ENCODE data around the gene SPATA6.

Gene SPATA6

GRCh38 chr1:48362901-48363300, 109.1 kb downstream of the SPATA6 start:
- no peaks in the 10 kb centered on the region for H3K36me3 ChIP-seq (ENCODE audit: low read depth)
- no peaks in the 10 kb centered on the region for H3K27me3 ChIP-seq (ENCODE audit: insufficient read depth, poor library complexity, severe bottlenecking)
- H3K27ac ChIP-seq (ENCODE audit: poor library complexity, severe bottlenecking), result no peak overlapping the region
- DNase-seq (ENCODE audit: low spot score) (no peak), ATAC-seq (ENCODE audit: low read depth) (no peak)
- TF ChIP-seq, protein P1, sequence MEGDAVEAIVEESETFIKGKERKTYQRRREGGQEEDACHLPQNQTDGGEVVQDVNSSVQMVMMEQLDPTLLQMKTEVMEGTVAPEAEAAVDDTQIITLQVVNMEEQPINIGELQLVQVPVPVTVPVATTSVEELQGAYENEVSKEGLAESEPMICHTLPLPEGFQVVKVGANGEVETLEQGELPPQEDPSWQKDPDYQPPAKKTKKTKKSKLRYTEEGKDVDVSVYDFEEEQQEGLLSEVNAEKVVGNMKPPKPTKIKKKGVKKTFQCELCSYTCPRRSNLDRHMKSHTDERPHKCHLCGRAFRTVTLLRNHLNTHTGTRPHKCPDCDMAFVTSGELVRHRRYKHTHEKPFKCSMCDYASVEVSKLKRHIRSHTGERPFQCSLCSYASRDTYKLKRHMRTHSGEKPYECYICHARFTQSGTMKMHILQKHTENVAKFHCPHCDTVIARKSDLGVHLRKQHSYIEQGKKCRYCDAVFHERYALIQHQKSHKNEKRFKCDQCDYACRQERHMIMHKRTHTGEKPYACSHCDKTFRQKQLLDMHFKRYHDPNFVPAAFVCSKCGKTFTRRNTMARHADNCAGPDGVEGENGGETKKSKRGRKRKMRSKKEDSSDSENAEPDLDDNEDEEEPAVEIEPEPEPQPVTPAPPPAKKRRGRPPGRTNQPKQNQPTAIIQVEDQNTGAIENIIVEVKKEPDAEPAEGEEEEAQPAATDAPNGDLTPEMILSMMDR (IDR thresholded peaks at IDR 0.05; ENCODE audit: poor library complexity, severe bottlenecking), result no peak
- H3K9me3 ChIP-seq (ENCODE audit: severe bottlenecking), result no peaks in the 10 kb centered on the region
- H3K4me1 ChIP-seq (ENCODE audit: insufficient read depth, poor library complexity, severe bottlenecking), result no peaks in the 10 kb centered on the region
- H3K4me3 ChIP-seq (ENCODE audit: severe bottlenecking), result no peak overlapping the region

- Histone ChIP-seq H3K36me3 (ENCODE audit: low read depth) (no peaks in the 10 kb centered on the region), H3K4me3 (ENCODE audit: severe bottlenecking) (no peak overlapping the region), H3K4me1 (ENCODE audit: insufficient read depth, poor library complexity, severe bottlenecking) (no peaks in the 10 kb centered on the region), H3K9me3 (ENCODE audit: severe bottlenecking) (no peaks in the 10 kb centered on the region), H3K27ac (ENCODE audit: poor library complexity, severe bottlenecking) (no peak overlapping the region), H3K27me3 (ENCODE audit: insufficient read depth, poor library complexity, severe bottlenecking) (no peaks in the 10 kb centered on the region)
- no peak for ATAC-seq (ENCODE audit: low read depth)
- TF ChIP-seq, protein P1 (IDR thresholded peaks at IDR 0.05; ENCODE audit: poor library complexity, severe bottlenecking), result no peak
- no peak for DNase-seq (ENCODE audit: low spot score)
Observed at GRCh38 chr1:48356901-48357300, 115.1 kb downstream of the SPATA6 start.

DNA sequence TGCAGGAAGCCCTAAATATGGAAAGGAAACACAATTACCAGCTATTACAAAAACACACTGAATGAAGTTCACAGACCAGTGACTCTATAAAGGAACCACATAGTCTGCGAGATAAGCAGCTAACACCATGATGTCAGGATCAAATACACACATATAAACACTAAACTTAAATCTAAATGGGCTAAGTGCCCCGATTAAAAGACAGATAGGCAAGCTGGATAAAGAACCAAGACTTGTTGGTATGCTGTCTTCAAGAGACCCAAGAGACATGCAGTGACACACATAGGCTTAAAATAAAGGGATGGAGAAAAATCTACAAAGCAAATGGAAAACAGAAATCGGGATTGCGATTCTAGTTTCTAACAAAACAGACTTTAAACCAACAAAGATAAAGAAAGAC, 127.6 kb downstream of the SPATA6 start:
- Histone ChIP-seq H3K9me3 (ENCODE audit: severe bottlenecking) (peaks cover 2% of the 10 kb centered on the region), H3K27ac (ENCODE audit: poor library complexity, severe bottlenecking) (no peak overlapping the region), H3K36me3 (ENCODE audit: low read depth) (no peaks in the 10 kb centered on the region), H3K4me1 (ENCODE audit: insufficient read depth, poor library complexity, severe bottlenecking) (no peaks in the 10 kb centered on the region), H3K27me3 (ENCODE audit: insufficient read depth, poor library complexity, severe bottlenecking) (no peaks in the 10 kb centered on the region), H3K4me3 (ENCODE audit: severe bottlenecking) (no peak overlapping the region)
- DNase-seq (ENCODE audit: low spot score), result no peak
- TF ChIP-seq, protein P1 (IDR thresholded peaks at IDR 0.05; ENCODE audit: poor library complexity, severe bottlenecking), result no peak
- no peak for ATAC-seq (ENCODE audit: low read depth)

DNA sequence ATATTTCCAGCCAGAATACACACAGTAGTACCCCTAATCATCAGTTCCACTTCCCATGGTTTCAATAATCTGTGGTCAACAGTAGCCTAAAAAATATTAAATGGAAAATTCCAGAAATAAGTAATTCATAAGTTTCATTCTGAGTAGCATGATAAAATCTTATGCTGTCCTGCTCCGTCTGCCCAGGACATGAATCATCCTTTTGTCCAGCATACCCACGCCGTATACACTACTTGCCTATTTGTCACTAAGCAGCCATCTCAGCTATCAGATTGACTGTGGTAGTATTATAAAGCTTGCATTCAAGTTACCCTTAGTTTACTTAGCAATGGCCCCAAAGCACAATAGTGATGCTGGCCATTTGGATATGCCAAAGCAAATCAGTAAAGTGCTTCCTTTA, 130.8 kb downstream of the SPATA6 start:
- peaks cover 2% of the 10 kb centered on the region for H3K9me3 ChIP-seq (ENCODE audit: severe bottlenecking)
- TF ChIP-seq, protein P1 (IDR thresholded peaks at IDR 0.05; ENCODE audit: poor library complexity, severe bottlenecking), result no peak

DNA sequence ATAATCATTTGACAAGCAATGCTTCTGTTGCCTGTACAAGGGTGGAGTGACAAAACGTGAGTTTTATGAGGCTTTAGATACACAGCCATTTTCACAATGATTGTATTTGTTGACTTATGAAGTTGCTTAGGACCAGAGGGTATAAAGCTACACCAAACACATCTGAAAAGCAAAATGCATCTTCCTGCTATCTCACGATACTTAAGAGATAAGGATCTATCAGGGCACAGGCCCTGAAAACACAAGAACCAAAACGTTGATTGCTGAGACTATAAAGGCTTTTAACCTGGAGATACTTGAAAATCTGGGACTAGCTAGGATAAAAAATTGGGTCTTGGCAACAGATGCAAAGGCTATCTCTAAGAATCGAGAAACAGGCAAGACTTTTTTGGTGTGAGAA, 133.7 kb downstream of the SPATA6 start:
- H3K27me3 ChIP-seq (ENCODE audit: insufficient read depth, poor library complexity, severe bottlenecking), result no peaks in the 10 kb centered on the region
- TF ChIP-seq, protein P1 (IDR thresholded peaks at IDR 0.05; ENCODE audit: poor library complexity, severe bottlenecking), result no peak
- H3K9me3 ChIP-seq (ENCODE audit: severe bottlenecking), result peaks cover 5% of the 10 kb centered on the region
- no peak for ATAC-seq (ENCODE audit: low read depth)
- no peaks in the 10 kb centered on the region for H3K36me3 ChIP-seq (ENCODE audit: low read depth)
- no peaks in the 10 kb centered on the region for H3K4me1 ChIP-seq (ENCODE audit: insufficient read depth, poor library complexity, severe bottlenecking)
- H3K27ac ChIP-seq (ENCODE audit: poor library complexity, severe bottlenecking), result no peak overlapping the region
- no peak for DNase-seq (ENCODE audit: low spot score)
- no peak overlapping the region for H3K4me3 ChIP-seq (ENCODE audit: severe bottlenecking)

More for the DNA sequence above, 130.8 kb downstream of the SPATA6 start:
- no peaks in the 10 kb centered on the region for H3K36me3 ChIP-seq (ENCODE audit: low read depth)
- H3K4me1 ChIP-seq (ENCODE audit: insufficient read depth, poor library complexity, severe bottlenecking), result no peaks in the 10 kb centered on the region
- H3K4me3 ChIP-seq (ENCODE audit: severe bottlenecking), result no peak overlapping the region
- ATAC-seq (ENCODE audit: low read depth) (0 out of 3 replicates have a peak, but pooled peaks have one; percentile 35), DNase-seq (ENCODE audit: low spot score) (no peak)
- no peaks in the 10 kb centered on the region for H3K27me3 ChIP-seq (ENCODE audit: insufficient read depth, poor library complexity, severe bottlenecking)
- no peak overlapping the region for H3K27ac ChIP-seq (ENCODE audit: poor library complexity, severe bottlenecking)

All from RWPE2 (cell line).